ENCODE measurements around the gene LRRC34. TPM values are rescaled to one million over a fixed set of nuclear protein-coding genes. Genes with fewer than 3 reads are reported as not detected.

LRRC34 gene
- total and polyA plus RNA-seq, 12 donors, result 0.12 to 5.2 (median 2.1) TPM

- no peaks in the 10 kb centered on the region for H3K27me3 ChIP-seq
- intact Hi-C loops (cut with DNase I), result no loop called here
- no peaks in the 10 kb centered on the region for H3K4me1 ChIP-seq (replicated peaks in 1 of 2)
- H3K27ac ChIP-seq, result no peak overlapping the region
- 88 to 93% (median 90%) methylated on average over 3 of the region's 3 CpGs for WGBS, 4 donors
- H3K36me3 ChIP-seq (replicated peaks in 1 of 2), result no peaks in the 10 kb centered on the region
- no peak overlapping the region for H3K4me3 ChIP-seq
- no peaks in the 10 kb centered on the region for H3K9me3 ChIP-seq (replicated peaks in 1 of 3)
- no peak for DNase-seq
- TF ChIP-seq CTCF (IDR thresholded peaks at IDR 0.05), result no peak
- TF ChIP-seq POLR2A (IDR thresholded peaks at IDR 0.05), result no peak
Measured at GRCh38 chr3:169836942-169837275, 24.2 kb upstream of the LRRC34 start.

- no peaks in the 10 kb centered on the region for H3K36me3 ChIP-seq (replicated peaks in 1 of 2)
- no peak for DNase-seq
- H3K4me3 ChIP-seq, result no peak overlapping the region
- WGBS, 4 donors, result 83 to 91% (median 90%) methylated on average over 5 of the region's 5 CpGs
- no peaks in the 10 kb centered on the region for H3K9me3 ChIP-seq (replicated peaks in 1 of 3)
- intact Hi-C loops (cut with DNase I), result no loop called here
- no peak overlapping the region for H3K27ac ChIP-seq
- H3K27me3 ChIP-seq, result no peaks in the 10 kb centered on the region
- TF ChIP-seq CTCF (IDR thresholded peaks at IDR 0.05), result no peak
- no peaks in the 10 kb centered on the region for H3K4me1 ChIP-seq (replicated peaks in 1 of 2)
Measured at GRCh38 chr3:169836078-169836941, 23.6 kb upstream of the LRRC34 start.

GRCh38 chr3:169835533-169835932 is 22.8 kb upstream of the LRRC34 start:
- H3K27ac ChIP-seq, result no peak overlapping the region
- no peaks in the 10 kb centered on the region for H3K4me1 ChIP-seq (replicated peaks in 1 of 2)
- 50 to 64% (median 61%) methylated on average over 1 of the region's 1 CpG for WGBS, 4 donors
- intact Hi-C loops (cut with DNase I), result no loop called here
- DNase-seq, result no peak
- no peaks in the 10 kb centered on the region for H3K27me3 ChIP-seq
- H3K4me3 ChIP-seq, result no peak overlapping the region
- no peaks in the 10 kb centered on the region for H3K36me3 ChIP-seq (replicated peaks in 1 of 2)
- TF ChIP-seq POLR2A (IDR thresholded peaks at IDR 0.05) (no peak), CTCF (IDR thresholded peaks at IDR 0.05) (no peak)
- H3K9me3 ChIP-seq (replicated peaks in 1 of 3), result no peaks in the 10 kb centered on the region

GRCh38 chr3:169827712-169828111 is 15.0 kb upstream of the LRRC34 start:
- TF ChIP-seq POLR2A (IDR thresholded peaks at IDR 0.05), result no peak
- no peak for TF ChIP-seq CTCF (IDR thresholded peaks at IDR 0.05)
- WGBS, 4 donors, result 77 to 89% (median 82%) methylated on average over 4 of the region's 4 CpGs

More at GRCh38 chr3:169827712-169828111, 15.0 kb upstream of the LRRC34 start:
- DNase-seq, result no peak
- H3K27me3 ChIP-seq, result no peaks in the 10 kb centered on the region
- intact Hi-C loops (cut with DNase I), result no loop called here
- H3K9me3 ChIP-seq (replicated peaks in 1 of 3), result no peaks in the 10 kb centered on the region
- H3K36me3 ChIP-seq (replicated peaks in 1 of 2), result no peaks in the 10 kb centered on the region
- H3K27ac ChIP-seq, result no peak overlapping the region
- H3K4me3 ChIP-seq, result no peak overlapping the region
- H3K4me1 ChIP-seq (replicated peaks in 1 of 2), result no peaks in the 10 kb centered on the region

Data from adrenal gland (tissue), 12 donors.